GM21528 (cell line): ENCODE measurements around the gene GRIPAP1.

Experiments used
- ATAC-seq: cut with Tn5 transposase; IDR thresholded peaks from one replicate; pipeline ENCODE4 v1.9.1; 2021; ENCODE audit warnings: mild to moderate bottlenecking, moderate library complexity; ENCODE audit not compliant: unreplicated experiment, low FRiP score

GRIPAP1 gene

GRCh38 chrX:48927736-48928382, 74.2 kb downstream of the GRIPAP1 start:
- ATAC-seq: no peak

DNA sequence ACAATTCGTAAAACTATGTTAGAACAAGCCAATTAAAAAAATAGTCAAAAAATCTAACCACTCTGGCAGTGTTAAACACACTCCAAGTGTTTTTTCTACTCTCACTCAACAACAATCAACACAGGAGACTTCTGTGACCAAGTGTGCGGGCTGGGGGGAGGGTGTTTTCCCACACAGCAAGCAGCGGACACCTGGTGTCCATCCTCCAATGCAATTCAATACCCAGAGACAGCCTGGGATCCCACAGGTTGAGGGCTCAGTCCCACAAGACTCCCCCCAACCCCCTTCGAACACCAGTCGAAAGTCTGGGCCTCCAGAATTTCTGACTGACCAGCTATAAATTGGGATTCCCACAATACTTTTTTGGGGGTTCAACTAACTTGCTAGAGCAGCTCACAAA, 74.9 kb downstream of the GRIPAP1 start:
- ATAC-seq: no peak

- no peak for ATAC-seq
Measured at GRCh38 chrX:48924270-48924669, 77.8 kb downstream of the GRIPAP1 start.

DNA sequence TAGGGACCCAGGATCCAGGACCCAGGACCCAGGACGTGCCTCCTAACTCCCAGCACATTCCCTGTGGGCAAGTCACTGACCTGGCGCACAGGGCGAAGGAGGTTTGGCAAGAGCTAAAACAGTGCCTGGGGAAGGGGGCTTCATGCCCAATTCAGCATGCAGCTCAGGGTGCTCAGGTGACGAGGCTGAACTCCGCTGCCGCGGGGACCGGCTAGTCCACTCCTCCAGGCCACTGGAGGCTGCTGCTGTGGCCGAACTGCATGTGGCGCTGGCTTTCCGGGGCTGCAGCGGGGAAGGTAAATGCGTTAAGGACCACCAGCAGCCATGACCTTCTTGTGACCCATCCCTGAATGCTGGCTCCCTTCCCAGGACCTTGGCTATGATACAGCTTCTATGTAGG, 78.3 kb downstream of the GRIPAP1 start:
- no peak for ATAC-seq
